ENCODE results near the gene SLC6A20. TPM values are rescaled to one million over a fixed set of nuclear protein-coding genes. Genes with fewer than 3 reads are reported as not detected.

Gene SLC6A20
- total RNA-seq, 1 donor from 2014 or later = 4.2 TPM

- TF ChIP-seq CTCF (IDR thresholded peaks at IDR 0.05) = no peak
- peaks cover 12% of the 10 kb centered on the region for H3K9me3 ChIP-seq
Observed at GRCh38 chr3:45789235-45789812, 7.0 kb downstream of the SLC6A20 start.

GRCh38 chr3:45787551-45787950 lies 8.8 kb downstream of the SLC6A20 start:
- TF ChIP-seq CTCF (IDR thresholded peaks at IDR 0.05) = no peak
- no peak overlapping the region for H3K27ac ChIP-seq
- no peak overlapping the region for H3K4me3 ChIP-seq
- intact Hi-C loops (cut with DNase I) = no loop called here
- no peaks in the 10 kb centered on the region for H3K36me3 ChIP-seq
- peaks cover 12% of the 10 kb centered on the region for H3K9me3 ChIP-seq
- no peaks in the 10 kb centered on the region for H3K27me3 ChIP-seq (ENCODE audit: low read depth)
- DNase-seq = no peak
- no peak for ATAC-seq
- no peaks in the 10 kb centered on the region for H3K4me1 ChIP-seq

More at GRCh38 chr3:45789235-45789812, 7.0 kb downstream of the SLC6A20 start:
- intact Hi-C loops (cut with DNase I) = no loop called here
- DNase-seq (no peak), ATAC-seq (no peak)
- H3K4me3 ChIP-seq = no peak overlapping the region
- H3K4me1 ChIP-seq = no peaks in the 10 kb centered on the region
- H3K36me3 ChIP-seq = no peaks in the 10 kb centered on the region
- no peak overlapping the region for H3K27ac ChIP-seq
- H3K27me3 ChIP-seq (ENCODE audit: low read depth) = peaks cover 10% of the 10 kb centered on the region

- Histone ChIP-seq H3K27me3 (ENCODE audit: low read depth) (no peaks in the 10 kb centered on the region), H3K36me3 (no peaks in the 10 kb centered on the region), H3K9me3 (peaks cover 12% of the 10 kb centered on the region), H3K4me1 (no peaks in the 10 kb centered on the region), H3K27ac (no peak overlapping the region), H3K4me3 (no peak overlapping the region)
- intact Hi-C loops (cut with DNase I) = no loop called here
- DNase-seq (no peak), ATAC-seq (no peak)
- TF ChIP-seq CTCF (IDR thresholded peaks at IDR 0.05) = no peak
Observed at GRCh38 chr3:45786801-45787495, 9.4 kb downstream of the SLC6A20 start.

GRCh38 chr3:45785605-45786150 lies 10.7 kb downstream of the SLC6A20 start:
- H3K36me3 ChIP-seq = no peaks in the 10 kb centered on the region

GRCh38 chr3:45783667-45784066 lies 12.7 kb downstream of the SLC6A20 start:
- intact Hi-C loops (cut with DNase I) = no loop called here
- TF ChIP-seq CTCF (IDR thresholded peaks at IDR 0.05) = no peak
- ATAC-seq = no peak
- no peaks in the 10 kb centered on the region for H3K36me3 ChIP-seq
- H3K9me3 ChIP-seq = peaks cover 1% of the 10 kb centered on the region
- no peaks in the 10 kb centered on the region for H3K27me3 ChIP-seq (ENCODE audit: low read depth)
- H3K4me3 ChIP-seq = no peak overlapping the region
- no peaks in the 10 kb centered on the region for H3K4me1 ChIP-seq
- no peak for DNase-seq
- H3K27ac ChIP-seq = no peak overlapping the region

More at GRCh38 chr3:45785605-45786150, 10.7 kb downstream of the SLC6A20 start:
- H3K4me1 ChIP-seq = no peaks in the 10 kb centered on the region
- H3K27ac ChIP-seq = no peak overlapping the region
- peaks cover 12% of the 10 kb centered on the region for H3K9me3 ChIP-seq
- H3K4me3 ChIP-seq = no peak overlapping the region
- no peak for DNase-seq
- no peak for TF ChIP-seq CTCF (IDR thresholded peaks at IDR 0.05)
- no peaks in the 10 kb centered on the region for H3K27me3 ChIP-seq (ENCODE audit: low read depth)
- ATAC-seq = no peak
- intact Hi-C loops (cut with DNase I) = no loop called here
